ENCODE data around the gene CXCL17.

The CXCL17 gene

GRCh38 chr19:42396381-42397262, 46.1 kb downstream of the CXCL17 start:
- peaks cover 18% of the 10 kb centered on the region for H3K4me1 ChIP-seq (ENCODE audit: control insufficient read depth, insufficient read depth, low read length)
- peak overlapping the region; percentile 65 for H3K9ac ChIP-seq (ENCODE audit: low read depth, low read length)
- H3K9me3 ChIP-seq (ENCODE audit: control insufficient read depth, insufficient read depth, low read length): no peaks in the 10 kb centered on the region
- no peaks in the 10 kb centered on the region for H3K36me3 ChIP-seq (ENCODE audit: control insufficient read depth, insufficient read depth, low read length)
- peak overlapping the region; percentile 77 for H3K27ac ChIP-seq (ENCODE audit: low read depth, low read length)
- H3K27me3 ChIP-seq (ENCODE audit: control insufficient read depth, insufficient read depth, low read length): peaks cover 10% of the 10 kb centered on the region; the same call in 1 of the 2 replicates
- peak overlapping the region; percentile 81 for H3K4me3 ChIP-seq (ENCODE audit: low read depth, low read length)

GRCh38 chr19:42394751-42395150, 48.0 kb downstream of the CXCL17 start:
- Histone ChIP-seq H3K27me3 (ENCODE audit: control insufficient read depth, insufficient read depth, low read length) (peaks cover 27% of the 10 kb centered on the region), H3K9ac (ENCODE audit: low read depth, low read length) (no peak overlapping the region), H3K4me1 (ENCODE audit: control insufficient read depth, insufficient read depth, low read length) (peaks cover 17% of the 10 kb centered on the region), H3K4me3 (ENCODE audit: low read depth, low read length) (no peak overlapping the region), H3K9me3 (ENCODE audit: control insufficient read depth, insufficient read depth, low read length) (no peaks in the 10 kb centered on the region), H3K36me3 (ENCODE audit: control insufficient read depth, insufficient read depth, low read length) (no peaks in the 10 kb centered on the region), H3K27ac (ENCODE audit: low read depth, low read length) (no peak overlapping the region)

- H3K4me1 ChIP-seq (ENCODE audit: control insufficient read depth, insufficient read depth, low read length): peaks cover 10% of the 10 kb centered on the region; the same call in 1 of the 2 replicates
- no peaks in the 10 kb centered on the region for H3K36me3 ChIP-seq (ENCODE audit: control insufficient read depth, insufficient read depth, low read length)
- H3K9me3 ChIP-seq (ENCODE audit: control insufficient read depth, insufficient read depth, low read length): no peaks in the 10 kb centered on the region
- H3K27me3 ChIP-seq (ENCODE audit: control insufficient read depth, insufficient read depth, low read length): peaks cover 23% of the 10 kb centered on the region
- H3K9ac ChIP-seq (ENCODE audit: low read depth, low read length): no peak overlapping the region
- no peak overlapping the region for H3K4me3 ChIP-seq (ENCODE audit: low read depth, low read length)
- no peak overlapping the region for H3K27ac ChIP-seq (ENCODE audit: low read depth, low read length)
These were observed 50.6 kb downstream of the CXCL17 start for GRCh38 chr19:42392165-42392564.

- no peak within 1 kb of the TSS for H3K27ac ChIP-seq (ENCODE audit: low read depth, low read length)
- no peak within 1 kb of the TSS for H3K9ac ChIP-seq (ENCODE audit: low read depth, low read length)
- H3K9me3 ChIP-seq (ENCODE audit: control insufficient read depth, insufficient read depth, low read length): no peaks in the 10 kb centered on the region
- 0 out of 2 replicates have a peak, but pooled peaks cover 5% of the 10 kb centered on the region for H3K4me1 ChIP-seq (ENCODE audit: control insufficient read depth, insufficient read depth, low read length)
- peaks cover 23% of the 10 kb centered on the region for H3K27me3 ChIP-seq (ENCODE audit: control insufficient read depth, insufficient read depth, low read length)
- no peak within 1 kb of the TSS for H3K4me3 ChIP-seq (ENCODE audit: low read depth, low read length)
- no peaks in the 10 kb centered on the region for H3K36me3 ChIP-seq (ENCODE audit: control insufficient read depth, insufficient read depth, low read length)
These were observed 52.8 kb downstream of the CXCL17 start, which contains the start of gene CNFN for GRCh38 chr19:42389899-42390298. Gene CNFN (minus strand): TSS chr19:42390297. CDS start chr19:42389037, 1,260 bp downstream.

- Histone ChIP-seq H3K4me1 (ENCODE audit: control insufficient read depth, insufficient read depth, low read length) (0 out of 2 replicates have a peak, but pooled peaks cover 5% of the 10 kb centered on the region), H3K27me3 (ENCODE audit: control insufficient read depth, insufficient read depth, low read length) (peaks cover 23% of the 10 kb centered on the region), H3K4me3 (ENCODE audit: low read depth, low read length) (no peak overlapping the region), H3K27ac (ENCODE audit: low read depth, low read length) (no peak overlapping the region), H3K9ac (ENCODE audit: low read depth, low read length) (no peak overlapping the region), H3K9me3 (ENCODE audit: control insufficient read depth, insufficient read depth, low read length) (no peaks in the 10 kb centered on the region), H3K36me3 (ENCODE audit: control insufficient read depth, insufficient read depth, low read length) (no peaks in the 10 kb centered on the region)
These were observed 53.8 kb downstream of the CXCL17 start for GRCh38 chr19:42388851-42389489.

- peak overlapping the region; percentile 74 for H3K9ac ChIP-seq (ENCODE audit: low read depth, low read length)
- 0 out of 2 replicates have a peak, but pooled peaks cover 5% of the 10 kb centered on the region for H3K4me1 ChIP-seq (ENCODE audit: control insufficient read depth, insufficient read depth, low read length)
- no peaks in the 10 kb centered on the region for H3K36me3 ChIP-seq (ENCODE audit: control insufficient read depth, insufficient read depth, low read length)
- peaks cover 23% of the 10 kb centered on the region for H3K27me3 ChIP-seq (ENCODE audit: control insufficient read depth, insufficient read depth, low read length)
- H3K4me3 ChIP-seq (ENCODE audit: low read depth, low read length): peak overlapping the region; percentile 82
- H3K27ac ChIP-seq (ENCODE audit: low read depth, low read length): peak overlapping the region; percentile 84
- H3K9me3 ChIP-seq (ENCODE audit: control insufficient read depth, insufficient read depth, low read length): no peaks in the 10 kb centered on the region
These were observed 55.6 kb downstream of the CXCL17 start for GRCh38 chr19:42386974-42387707.

GRCh38 chr19:42380155-42380554, 62.6 kb downstream of the CXCL17 start:
- Histone ChIP-seq H3K9ac (ENCODE audit: low read depth, low read length) (no peak overlapping the region), H3K36me3 (ENCODE audit: control insufficient read depth, insufficient read depth, low read length) (peaks cover 5% of the 10 kb centered on the region)

More at GRCh38 chr19:42380155-42380554, 62.6 kb downstream of the CXCL17 start:
- no peaks in the 10 kb centered on the region for H3K27me3 ChIP-seq (ENCODE audit: control insufficient read depth, insufficient read depth, low read length)
- no peaks in the 10 kb centered on the region for H3K4me1 ChIP-seq (ENCODE audit: control insufficient read depth, insufficient read depth, low read length)
- no peaks in the 10 kb centered on the region for H3K9me3 ChIP-seq (ENCODE audit: control insufficient read depth, insufficient read depth, low read length)
- H3K4me3 ChIP-seq (ENCODE audit: low read depth, low read length): no peak overlapping the region
- no peak overlapping the region for H3K27ac ChIP-seq (ENCODE audit: low read depth, low read length)

All from HUES48 (cell line).